Measurements from ENCODE around the gene MYH3.
"Not testable (repeated sequence)": the region's sequence is repeated elsewhere in the genome, so short reads cannot be mapped to it uniquely, and the experiment has no call there.

MYH3 gene

DNA sequence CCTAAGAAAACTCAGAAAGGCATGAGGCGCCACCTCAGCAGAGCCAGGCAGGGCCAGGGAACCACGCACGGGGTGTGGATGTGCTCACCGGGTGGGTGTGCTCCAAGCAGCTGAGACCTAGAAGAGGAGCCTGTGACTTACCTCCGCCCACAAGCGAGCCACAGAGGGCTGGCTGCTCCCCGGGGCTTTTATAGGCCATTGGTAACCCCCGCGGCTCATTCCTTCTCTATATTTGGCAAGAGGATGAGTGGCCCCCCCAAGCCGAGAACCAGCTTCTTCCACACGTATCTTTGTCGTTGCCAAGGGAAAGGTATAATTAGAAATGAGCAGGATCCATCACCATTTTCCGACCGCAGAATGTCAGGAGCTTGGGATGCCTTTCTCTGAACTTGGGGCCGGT is at the start of gene MYH3:
Gene MYH3 (minus strand): TSS at position 162 of the 400 bp plus-strand sequence. CDS start 2,245 bp downstream, outside the sequence.
- no peak for DNase-seq

DNA sequence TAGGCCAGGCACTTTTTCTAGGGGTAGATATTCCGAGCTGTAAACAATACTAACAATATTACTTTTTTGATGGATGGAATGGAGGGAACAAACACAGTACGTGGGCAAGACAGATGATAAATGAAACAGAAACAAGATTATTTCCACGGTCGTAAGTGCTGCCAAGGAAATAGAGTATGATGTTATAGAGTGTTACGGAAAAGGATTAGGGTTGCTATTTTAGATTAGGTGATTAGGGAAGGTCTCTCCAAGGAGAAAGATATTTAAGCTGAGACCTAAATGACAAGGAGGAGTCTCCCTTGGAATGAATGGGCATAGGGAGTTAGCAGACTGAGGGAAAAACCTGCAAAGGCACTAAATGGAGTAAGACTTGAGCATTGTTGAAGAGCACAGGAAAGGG is 48.6 kb upstream of the MYH3 start:
- DNase-seq: no peak

DNA sequence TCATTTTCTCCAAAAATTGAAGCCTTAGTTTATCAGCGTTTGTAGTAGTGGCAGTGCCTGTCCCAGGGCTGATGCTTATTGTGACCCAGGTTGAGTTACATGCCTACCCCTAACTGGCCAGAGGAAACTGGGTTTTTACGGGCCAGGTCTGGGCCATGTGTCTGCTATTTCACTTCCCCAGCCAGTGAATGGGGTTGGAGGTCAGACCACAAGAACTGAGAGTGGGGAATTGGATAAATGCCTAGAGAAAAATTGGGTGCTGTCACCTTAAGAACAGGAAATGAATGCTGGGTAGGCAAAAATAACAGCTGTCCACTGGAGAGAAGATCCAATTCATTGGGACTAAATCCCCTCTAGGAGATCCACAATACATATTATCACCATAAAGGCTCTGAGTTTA is 45.5 kb upstream of the MYH3 start:
- DNase-seq: no peak

DNA sequence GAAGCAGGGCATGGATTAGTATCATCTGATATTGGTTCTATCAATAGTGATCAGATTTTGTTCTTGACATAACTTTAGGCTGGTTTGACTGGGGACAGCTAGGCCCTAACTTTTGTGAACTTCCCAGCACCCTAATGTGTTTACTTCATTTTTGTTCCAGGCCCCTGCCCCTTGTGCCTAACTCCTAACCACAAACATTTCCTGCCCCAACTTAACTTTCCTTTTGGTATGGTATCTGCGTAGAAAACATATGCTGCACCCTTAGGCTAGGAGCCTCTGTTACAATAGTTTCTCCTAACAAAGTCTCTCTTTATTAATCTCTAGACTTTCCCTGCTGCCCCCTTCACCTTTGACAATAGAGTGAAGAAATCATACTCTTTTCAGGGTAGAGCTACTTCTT is 42.7 kb upstream of the MYH3 start:
- DNase-seq: no peak

DNA sequence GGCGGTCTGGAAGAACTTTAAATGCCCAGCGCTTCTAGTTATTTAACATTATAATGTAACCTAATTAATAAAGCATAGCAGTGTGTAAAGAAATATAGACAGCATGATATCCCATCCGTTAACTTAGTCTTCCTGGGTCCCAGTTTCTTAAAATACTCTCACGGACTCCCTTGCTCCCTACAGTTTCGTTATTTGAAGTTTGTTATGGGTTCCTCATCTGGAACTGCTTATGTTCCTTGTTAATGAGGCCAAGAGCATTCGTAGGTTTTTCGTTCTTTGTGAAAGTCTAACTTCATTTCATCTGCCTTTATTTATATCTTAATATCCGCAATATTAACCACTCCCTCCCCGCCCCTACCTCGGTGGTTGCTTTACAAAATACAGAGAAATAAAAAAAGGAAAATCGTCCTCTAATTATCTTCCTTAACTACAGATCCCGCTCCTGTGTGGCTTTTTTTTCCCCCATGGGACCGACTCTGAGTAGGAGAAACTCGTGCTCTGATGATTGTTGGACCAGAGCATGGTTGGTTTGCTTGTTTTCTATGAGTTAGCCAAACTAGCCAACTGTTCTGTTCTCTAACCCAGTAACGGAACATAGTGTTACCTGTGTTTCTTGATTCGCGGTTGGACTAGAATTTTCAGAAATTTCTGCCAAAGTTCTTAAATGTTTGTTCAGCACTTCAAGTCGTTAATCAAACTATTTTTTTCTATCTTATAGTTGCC is 41.1 kb upstream of the MYH3 start:
- no peak for DNase-seq

DNA sequence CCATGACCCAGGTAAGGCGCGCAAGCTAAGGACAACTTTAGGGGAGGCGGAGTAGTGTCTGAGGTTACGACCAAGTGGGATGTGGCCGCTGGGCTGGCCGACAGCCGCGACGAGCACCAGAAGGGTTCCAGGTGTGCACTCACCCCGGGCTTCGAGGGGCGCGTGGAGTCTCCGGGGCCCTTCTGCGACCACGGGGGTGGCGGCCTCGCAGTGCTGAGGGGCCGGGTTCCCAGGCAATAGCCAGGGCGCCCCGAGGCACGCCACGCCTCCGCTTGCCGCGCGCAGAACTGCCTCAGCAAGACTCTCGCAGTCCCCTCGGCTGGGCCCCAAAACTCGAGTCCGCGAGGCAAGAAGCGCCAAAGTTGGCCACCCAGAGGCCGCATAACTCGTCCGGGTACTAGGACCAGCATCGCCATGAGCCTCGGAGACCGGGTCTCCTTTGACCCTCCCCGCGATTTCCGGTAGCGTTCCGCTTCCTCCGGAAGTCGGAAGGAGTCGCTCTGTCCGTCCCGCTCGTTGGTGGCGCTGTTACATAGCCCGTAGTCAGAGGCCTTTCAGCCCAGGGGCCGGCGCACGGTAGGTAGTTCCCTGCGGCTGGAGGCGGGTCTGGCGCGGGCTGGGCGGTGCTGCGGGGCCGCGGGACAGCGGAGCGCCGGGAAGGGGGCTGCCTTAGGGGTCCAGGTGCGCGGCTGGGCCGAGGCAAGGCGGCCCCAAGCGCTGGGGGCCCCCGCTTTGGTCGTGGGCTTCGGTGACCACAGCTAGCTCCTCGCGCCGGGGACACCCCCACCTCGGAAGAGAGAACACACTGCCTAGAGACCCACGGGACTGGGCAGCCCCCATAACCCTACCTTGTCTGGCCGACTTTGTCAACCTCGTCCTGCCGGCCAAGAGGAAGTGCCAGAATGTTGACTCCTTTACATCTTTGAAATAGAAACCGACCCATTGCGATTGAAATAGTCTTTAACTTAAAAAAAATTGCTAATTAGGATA is 40.3 kb upstream of the MYH3 start, which contains the start of the genes ADPRM and SCO1:
Gene ADPRM (plus strand): TSS at position 503 of the 990 bp plus-strand sequence. CDS start 7,333 bp downstream, outside the sequence.
Gene SCO1 (minus strand): TSS at position 442 of the 990 bp plus-strand sequence. CDS start 26 bp downstream, at position 416.
- peak; percentile 86 for DNase-seq

DNA sequence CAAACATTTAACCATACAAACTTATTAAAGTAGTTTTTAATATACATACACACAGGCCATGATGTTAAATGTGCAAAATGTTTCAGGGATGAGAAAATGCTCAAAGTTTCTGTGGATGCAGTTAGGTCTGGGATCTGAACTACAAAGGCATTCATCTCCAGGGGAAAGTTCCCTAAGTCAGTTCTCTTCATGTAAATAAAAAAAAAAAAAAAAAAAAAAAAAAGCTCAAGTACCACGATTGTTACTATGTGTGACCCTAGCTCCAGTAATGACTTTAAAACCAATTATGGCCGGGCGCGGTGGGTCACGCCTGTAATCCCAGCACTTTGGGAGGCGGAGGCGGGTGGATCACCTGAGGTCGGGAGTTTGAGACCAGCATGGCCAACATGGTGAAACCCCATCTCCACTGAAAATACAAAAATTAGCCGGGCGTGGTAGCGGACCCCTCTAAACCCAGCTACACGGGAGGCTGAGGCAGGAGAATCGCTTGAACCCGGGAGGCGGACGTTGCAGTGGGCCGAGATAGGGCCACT is 38.8 kb upstream of the MYH3 start:
- not testable (repeated sequence) for DNase-seq

DNA sequence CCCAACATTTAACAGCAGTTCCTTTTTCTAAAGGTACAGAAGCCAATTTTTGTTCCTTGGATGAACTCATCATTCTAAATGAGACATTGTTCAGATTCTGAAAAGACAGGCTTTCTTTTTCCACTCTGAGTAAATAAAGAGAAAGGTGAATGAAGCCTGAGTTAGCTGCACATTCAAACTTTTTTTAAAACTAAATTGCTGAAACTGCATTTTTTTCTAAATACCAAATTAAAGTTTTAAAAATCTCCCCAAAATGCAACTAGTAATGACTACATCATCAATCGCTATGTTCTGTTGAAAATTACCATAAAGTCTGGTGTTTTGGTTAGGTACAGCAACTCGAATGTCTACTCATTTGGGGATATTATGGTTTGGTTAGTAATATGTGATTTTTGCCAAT is 30.4 kb upstream of the MYH3 start:
- no peak for DNase-seq

DNA sequence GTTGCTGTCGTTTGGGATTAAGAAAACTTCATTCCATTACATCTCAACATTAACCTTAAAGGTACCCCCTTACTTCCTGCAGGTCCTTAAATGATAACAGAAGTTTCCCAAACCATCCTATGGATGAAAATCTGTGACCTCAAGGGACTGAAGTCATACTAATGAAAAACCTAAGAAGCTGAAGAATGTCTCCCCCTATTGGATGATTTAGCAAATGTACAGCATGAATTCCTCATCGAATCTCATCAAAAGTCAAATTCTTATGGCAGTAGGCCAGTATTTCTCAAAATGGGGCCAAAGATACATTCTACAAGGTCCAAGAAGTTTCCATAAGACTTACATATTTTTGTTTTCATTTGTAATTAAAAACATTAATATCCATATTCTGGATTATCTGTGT is 26.7 kb upstream of the MYH3 start:
- DNase-seq: no peak

DNA sequence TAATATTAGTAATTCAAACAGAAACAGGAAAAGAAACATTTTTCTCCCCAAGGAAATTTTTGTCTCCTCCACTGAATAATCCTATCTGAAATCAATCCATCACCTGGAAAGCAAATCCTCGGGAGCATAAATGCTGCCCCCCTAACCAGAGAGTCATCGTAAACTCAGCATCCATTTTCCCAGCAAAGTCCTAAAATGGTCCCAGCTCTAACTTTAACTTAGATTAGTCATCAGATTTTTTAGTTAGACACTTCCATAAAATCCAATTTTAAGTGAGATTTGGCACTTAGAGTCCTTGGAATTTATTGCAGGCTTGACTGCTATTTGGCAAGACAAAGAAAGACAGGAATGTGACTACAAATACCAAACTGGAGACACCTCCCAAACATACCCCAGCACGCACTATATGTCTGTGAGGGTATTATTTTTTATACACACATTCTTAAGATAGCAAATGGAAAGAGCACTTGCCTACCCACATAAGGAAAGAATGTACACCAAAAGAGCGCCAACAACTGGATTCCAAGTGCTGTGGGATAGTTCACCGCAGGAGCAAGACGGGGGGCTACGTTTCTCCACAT is 24.8 kb upstream of the MYH3 start:
- DNase-seq: no peak

DNA sequence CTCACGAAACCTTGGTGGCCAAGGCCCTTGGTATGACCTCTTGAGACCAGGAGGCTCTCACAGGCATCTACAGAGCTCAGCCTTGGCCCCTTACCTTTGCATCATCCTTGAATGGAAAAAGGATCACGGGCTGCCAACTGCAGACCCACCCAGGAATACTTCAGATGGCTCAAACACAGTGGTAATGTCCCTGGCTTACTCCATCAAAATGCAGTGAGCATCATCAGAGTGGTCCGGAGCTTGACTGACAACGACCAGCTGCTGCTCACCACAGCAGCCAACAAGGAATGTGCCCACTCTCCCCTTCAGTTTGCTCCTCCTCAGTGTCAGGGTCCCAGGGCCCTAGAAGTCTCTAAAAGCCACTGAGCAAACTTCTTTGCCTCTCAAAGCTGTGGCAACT is 17.6 kb upstream of the MYH3 start:
- DNase-seq: no peak

DNA sequence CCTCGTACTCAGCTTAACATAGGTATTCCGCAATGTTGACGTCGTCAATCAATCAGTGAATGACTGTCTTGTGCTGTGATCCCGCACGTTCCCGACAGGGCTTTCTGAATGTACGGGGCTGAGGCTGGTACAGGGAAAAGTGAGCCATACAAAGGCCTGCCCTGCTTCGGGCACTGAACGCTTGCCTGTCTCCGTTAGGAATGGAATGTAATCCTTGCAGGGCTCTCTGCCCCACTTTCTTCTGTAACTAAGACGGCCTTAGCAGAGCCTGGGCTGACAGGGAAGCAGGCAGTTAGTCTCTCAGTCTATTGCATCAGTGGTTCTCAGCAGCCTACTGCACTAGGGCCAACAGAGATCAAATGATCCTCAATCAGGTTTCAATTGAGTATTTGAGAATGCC is 16.2 kb upstream of the MYH3 start:
- DNase-seq: no peak

DNA sequence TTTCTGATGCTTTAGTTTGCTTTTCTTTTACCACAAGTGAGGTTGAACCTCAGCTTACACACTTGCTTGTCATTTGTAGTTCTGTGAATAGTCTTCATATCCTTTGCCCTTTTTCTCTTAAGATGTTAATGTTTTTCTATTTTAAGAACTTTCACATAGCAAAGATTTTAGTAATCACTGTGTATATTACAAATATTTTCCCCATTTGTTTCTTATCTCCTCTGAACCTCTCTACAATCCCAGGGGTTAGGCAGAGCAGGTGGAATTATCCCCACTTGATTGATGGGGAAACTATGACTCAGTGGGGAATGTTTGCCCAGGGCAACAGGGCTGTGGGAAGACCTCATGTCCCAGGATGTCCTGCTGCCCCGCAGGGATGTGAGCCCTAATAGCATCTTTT is 11.7 kb upstream of the MYH3 start:
- DNase-seq: no peak

DNA sequence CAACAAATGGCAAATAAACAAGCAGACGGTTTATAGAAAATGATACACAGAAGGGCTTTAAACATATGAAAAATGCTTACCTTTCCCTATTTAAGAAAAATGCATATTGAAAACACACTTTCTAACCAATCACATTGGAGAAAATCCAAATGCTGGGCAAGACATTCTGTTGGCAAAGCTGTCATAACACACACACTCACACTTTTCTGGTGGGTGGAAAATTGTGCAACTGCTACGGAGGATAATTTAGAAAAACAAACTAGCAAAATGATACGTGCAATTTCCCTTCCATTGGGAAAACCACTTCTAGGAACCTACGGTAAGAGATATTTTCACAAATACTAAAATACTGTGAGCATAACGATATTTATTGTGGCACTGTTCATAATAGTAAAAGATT is 9.8 kb upstream of the MYH3 start:
- DNase-seq: no peak

DNA sequence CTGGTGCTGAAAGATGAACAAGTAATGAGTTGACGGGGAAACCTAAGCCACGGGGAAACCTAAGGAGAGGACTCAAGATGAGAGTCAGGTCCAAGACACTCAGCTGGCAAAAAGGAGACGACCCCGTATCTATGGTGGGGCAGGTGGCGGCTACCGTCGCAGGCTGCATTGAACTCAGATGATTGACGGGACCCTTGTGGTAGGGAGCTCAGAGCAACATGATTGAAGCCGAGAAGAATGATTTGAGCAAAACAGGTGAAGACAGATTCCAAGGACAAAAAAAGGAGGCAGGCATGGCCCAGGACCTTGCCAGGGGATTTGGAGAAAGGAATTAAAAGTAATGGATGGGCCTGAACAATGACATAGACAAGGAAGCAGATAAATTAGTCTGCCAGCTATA is 7.5 kb upstream of the MYH3 start:
- DNase-seq: no peak

DNA sequence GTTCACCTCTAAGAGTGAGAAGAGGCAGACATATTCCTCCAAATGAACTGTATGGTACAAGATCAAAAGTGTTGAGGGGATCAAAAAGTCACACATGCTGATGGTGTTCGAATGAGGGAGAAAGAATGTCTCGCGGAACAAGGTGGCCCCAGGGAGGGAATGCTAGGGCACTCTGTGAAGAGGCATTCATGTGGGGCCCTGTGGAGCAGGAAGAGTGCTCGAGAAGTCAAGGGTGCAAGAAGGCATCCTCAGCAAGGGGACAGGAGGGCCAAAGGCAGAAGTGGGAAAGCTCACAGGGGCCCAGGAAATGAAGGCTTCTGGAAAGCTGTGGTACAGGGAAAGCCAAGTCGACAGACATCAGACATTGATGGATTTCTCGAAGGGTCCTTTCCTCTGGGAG is 6.1 kb upstream of the MYH3 start:
- no peak for DNase-seq

DNA sequence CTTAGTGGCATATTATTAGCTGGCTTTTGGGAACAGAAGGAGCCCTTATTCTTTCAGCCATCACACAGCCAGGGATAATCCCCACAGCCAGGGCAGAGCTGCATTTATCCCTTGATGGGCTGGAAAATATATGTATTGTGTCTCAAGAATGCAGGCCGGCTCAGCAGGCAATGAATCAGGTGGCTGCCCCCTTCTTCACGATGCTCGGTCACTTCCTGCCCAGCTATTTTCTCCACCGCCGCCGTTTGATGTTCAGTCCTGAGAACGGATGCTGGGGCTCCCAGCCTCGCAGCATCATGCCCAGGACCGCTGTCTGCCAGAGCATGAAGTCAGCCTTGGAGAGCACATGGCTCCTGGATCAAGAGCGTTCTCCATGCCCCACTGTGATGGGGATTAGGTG is 4.3 kb upstream of the MYH3 start:
- no peak for DNase-seq

DNA sequence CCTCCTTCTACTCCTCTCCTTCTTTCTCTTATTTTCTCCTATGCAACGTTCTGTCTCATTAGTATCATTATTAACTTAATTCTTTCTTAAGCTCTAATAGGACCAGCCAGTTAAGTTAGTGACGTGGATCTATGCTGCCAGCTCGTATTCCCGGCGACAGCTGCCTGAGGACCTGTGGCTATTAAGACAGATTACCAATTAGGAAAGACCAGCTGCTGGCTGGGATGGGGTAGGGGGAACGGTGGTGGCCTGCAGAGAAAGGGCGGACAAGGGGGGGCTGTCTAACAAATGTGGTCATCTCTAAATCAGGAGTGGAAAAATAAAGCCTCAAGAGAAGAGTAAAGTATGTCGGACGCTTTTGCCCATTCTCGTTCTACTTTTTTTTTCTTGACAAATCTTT is 770 bp upstream of the MYH3 start:
- DNase-seq: no peak

DNA sequence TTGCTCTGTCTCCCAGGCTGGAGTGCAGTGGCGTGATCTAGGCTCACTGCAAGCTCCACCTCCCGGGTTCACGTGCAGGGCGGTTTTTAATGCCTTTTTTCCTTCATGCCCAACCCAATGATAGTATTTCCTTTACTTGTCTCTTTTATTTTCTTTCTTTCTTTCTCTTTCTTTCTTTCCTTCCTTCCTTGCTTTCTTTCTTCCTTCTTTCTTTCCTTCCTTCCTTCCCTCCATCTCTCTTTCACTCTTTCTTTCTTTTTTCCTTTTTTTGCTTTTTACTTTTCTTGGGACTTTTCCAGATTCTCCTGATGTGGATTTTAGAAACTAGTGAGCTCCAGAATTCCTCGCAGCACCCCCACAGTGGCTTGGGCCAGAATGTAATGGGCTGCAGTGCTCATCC is 3.1 kb downstream of the MYH3 start:
- DNase-seq: no peak

DNA sequence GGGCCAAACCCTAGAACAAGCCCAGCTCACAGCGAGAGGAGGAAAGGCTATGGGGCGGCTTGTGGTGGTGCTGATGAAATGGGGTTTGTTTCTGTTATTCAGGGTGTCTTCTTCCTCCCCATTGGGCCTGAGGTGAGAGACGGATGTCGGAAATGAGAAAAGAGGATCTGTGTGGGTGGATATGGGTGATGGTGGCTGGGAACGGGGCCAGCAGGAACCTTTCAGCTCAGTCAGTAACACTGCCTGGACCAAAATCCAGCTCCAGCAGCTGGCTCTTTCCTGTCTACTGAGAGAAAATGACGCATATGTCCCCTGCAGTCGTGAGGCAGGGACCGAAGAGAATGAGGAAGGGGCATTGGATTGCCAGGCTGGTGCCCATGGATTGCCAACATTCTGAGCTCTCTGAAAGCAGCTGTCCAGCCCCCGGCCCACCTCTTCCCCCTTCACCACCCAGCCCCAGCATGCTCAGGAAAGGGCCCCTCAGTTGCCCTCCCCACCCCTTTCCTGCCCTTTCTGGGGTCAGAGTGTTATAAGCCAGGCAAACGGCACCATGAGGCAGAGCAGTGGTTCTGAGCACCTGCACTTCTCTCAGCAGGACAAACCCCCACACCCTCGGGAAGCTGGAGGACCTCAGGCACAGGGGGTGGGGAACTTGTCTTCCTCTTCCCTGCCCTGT is 4.0 kb downstream of the MYH3 start:
- no peak for DNase-seq

DNA sequence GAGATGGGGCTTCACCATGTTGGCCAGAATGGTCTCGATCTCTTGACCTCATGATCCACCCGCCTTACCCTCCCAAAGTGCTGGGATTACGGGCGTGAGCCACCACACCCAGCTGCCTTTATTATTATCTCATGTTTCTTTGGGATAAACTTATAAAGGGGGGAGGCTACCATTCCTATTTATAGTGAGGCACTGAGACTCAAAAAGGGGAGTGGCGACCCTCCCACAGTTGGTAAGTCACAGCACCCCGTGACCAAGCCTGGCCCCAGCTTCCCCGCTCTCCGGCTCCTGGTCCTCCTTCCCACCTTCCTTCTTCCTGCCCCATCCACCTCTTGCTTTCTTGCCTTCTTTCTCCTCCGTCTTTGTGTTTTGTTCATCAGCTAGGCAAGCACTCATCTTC is 5.2 kb downstream of the MYH3 start:
- DNase-seq: no peak

DNA sequence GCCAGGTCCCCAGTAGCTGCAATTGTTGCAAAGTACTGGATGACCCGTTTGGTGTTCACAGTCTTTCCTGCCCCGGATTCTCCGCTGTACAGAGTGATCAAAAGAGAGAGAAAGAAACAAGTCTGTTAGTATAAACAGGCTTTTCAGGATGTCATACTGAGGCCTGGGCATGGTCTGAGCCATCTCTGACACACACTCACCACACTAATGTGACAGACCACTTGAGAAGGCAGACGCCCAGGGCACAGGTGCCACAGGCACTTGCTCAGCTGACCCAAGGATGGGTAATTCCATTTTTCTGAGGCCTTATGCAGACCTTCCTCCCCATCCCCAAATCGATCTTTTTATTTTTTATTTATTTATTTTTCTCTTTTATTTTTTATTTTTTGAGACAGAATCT is 7.5 kb downstream of the MYH3 start:
- no peak for DNase-seq

DNA sequence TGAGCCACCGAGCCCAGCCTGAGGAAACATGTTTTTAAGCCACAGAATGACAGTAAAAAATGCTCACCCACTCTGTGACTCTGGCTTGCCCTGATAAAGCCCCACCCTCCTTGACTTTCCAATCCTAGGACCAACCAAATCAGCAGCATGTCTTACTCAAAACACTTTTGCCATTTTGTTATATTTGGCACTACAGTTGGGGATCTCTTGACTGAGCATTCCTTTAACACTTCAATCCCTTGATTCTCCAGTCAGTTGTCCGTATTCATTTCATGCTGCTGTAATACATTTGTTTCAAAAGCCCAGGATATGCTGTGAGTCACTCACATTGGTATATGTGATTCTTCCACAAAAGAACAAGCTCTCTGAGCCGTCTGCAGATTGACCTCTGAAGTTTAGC is 8.2 kb downstream of the MYH3 start:
- DNase-seq: no peak

Data from activated CD8-positive, alpha-beta memory T cell treated with anti-CD3 and anti-CD28 coated beads, Interleukin-2, amount 50 U/mL, for 4 hours (primary cell).